CD14-positive monocyte (primary cell): Measurements from ENCODE around the gene UNG. TPM values are rescaled to one million over a fixed set of nuclear protein-coding genes. Genes with fewer than 3 reads are reported as not detected.

ENCODE experiments used
- DNase-seq, 3 donors: peaks; one replicate each; pipeline ENCODE4 v3.0.0-alpha.2; 2011 to 2022
- H2AFZ ChIP-seq: 2 replicates; pipeline ENCODE4 v1.6.0; 2012; ENCODE audit warnings: mild to moderate bottlenecking, low read depth, low read length, inconsistent platforms; ENCODE audit not compliant: insufficient read depth, poor library complexity, severe bottlenecking
- H3K27ac ChIP-seq, 2 donors: 1 replicate in 1 of 2; 2 replicates in 1 of 2; pipeline ENCODE4 v1.5.1; 2012 to 2013; ENCODE audit warnings: low read length in 2 of 2, control low read depth in 1 of 2, inconsistent platforms in 1 of 2, low read depth in 1 of 2, mild to moderate bottlenecking in 1 of 2
- H3K27me3 ChIP-seq, 2 donors: one replicate each; pipeline versions ENCODE4 v1.6.0 to v1.6.1; 2011 to 2013; ENCODE audit warnings: low read length in 2 of 2; ENCODE audit not compliant: control insufficient read depth in 2 of 2, insufficient read depth in 2 of 2
- H3K36me3 ChIP-seq, 2 donors: replicated peaks in 1 of 2; 1 replicate in 1 of 2; 2 replicates in 1 of 2; pipeline versions ENCODE4 v1.5.1 to v1.6.1; 2012 to 2013; ENCODE audit warnings: low read length in 2 of 2, control low read depth in 1 of 2, inconsistent platforms in 1 of 2, mild to moderate bottlenecking in 1 of 2; ENCODE audit not compliant: insufficient read depth in 2 of 2, control insufficient read depth in 1 of 2
- H3K4me1 ChIP-seq, 2 donors: 1 replicate in 1 of 2; 2 replicates in 1 of 2; pipeline versions ENCODE4 v1.5.1 to v1.6.1; 2012 to 2013; ENCODE audit warnings: low read length in 2 of 2, control low read depth in 1 of 2, inconsistent platforms in 1 of 2, mild to moderate bottlenecking in 1 of 2, moderate library complexity in 1 of 2; ENCODE audit not compliant: insufficient read depth in 2 of 2, control insufficient read depth in 1 of 2
- H3K4me2 ChIP-seq: replicated peaks from 2 replicates; pipeline ENCODE3; 2012; ENCODE audit warnings: low read length, moderate library complexity, mild to moderate bottlenecking; ENCODE audit not compliant: poor library complexity, severe bottlenecking; ENCODE audit errors: extremely low read depth
- H3K4me3 ChIP-seq, 3 experiments: fragments of 200-600 bp in 1 of 3; sonication (generic) in 1 of 3; replicated peaks in 1 of 3; 1 replicate in 2 of 3; 2 replicates in 1 of 3; pipeline ENCODE4 v1.5.1; 2011 to 2013; ENCODE audit warnings: low read length in 3 of 3, mild to moderate bottlenecking in 3 of 3, control low read depth in 2 of 3, low read depth in 2 of 3, inconsistent platforms in 1 of 3, moderate library complexity in 1 of 3
- H3K79me2 ChIP-seq: 2 replicates; pipeline ENCODE4 v1.6.0; 2012; ENCODE audit warnings: mild to moderate bottlenecking, control low read depth, inconsistent platforms, low read length, moderate library complexity; ENCODE audit not compliant: insufficient read depth
- H3K9ac ChIP-seq: 2 replicates; pipeline ENCODE4 v1.6.0; 2017; ENCODE audit warnings: low read length, mild to moderate bottlenecking; ENCODE audit not compliant: insufficient read depth, poor library complexity, severe bottlenecking
- H3K9me3 ChIP-seq, 2 donors: replicated peaks in 1 of 2; 1 replicate in 1 of 2; 2 replicates in 1 of 2; pipeline versions ENCODE4 v1.5.1 to v1.6.1; 2012 to 2013; ENCODE audit warnings: low read length in 2 of 2, control low read depth in 1 of 2; ENCODE audit not compliant: control insufficient read depth in 1 of 2, insufficient read depth in 1 of 2
- H4K20me1 ChIP-seq: 2 replicates; pipeline ENCODE4 v1.6.0; 2012; ENCODE audit warnings: mild to moderate bottlenecking, low read length, control low read depth, moderate library complexity; ENCODE audit not compliant: insufficient read depth
- H3K27ac Mint-ChIP-seq, 7 donors: one replicate each; pipeline ENCODE4 v1.8.0; 2020; ENCODE audit warnings: mild to moderate bottlenecking in 7 of 7, mixed read lengths in 7 of 7, moderate library complexity in 6 of 7, inconsistent platforms in 2 of 7
- H3K27me3 Mint-ChIP-seq, 3 donors: one replicate each; pipeline ENCODE4 v1.8.0; 2021 to 2022; ENCODE audit warnings: low read depth in 3 of 3, mild to moderate bottlenecking in 3 of 3, mixed read lengths in 3 of 3, moderate library complexity in 3 of 3, inconsistent platforms in 1 of 3
- H3K36me3 Mint-ChIP-seq, 2 donors: one replicate each; pipeline ENCODE4 v1.8.0; 2020; ENCODE audit warnings: mixed read lengths in 2 of 2, inconsistent platforms in 1 of 2, mild to moderate bottlenecking in 1 of 2
- H3K4me1 Mint-ChIP-seq: one replicate; pipeline ENCODE4 v1.8.0; 2020; ENCODE audit warnings: mild to moderate bottlenecking, mixed read lengths
- H3K4me3 Mint-ChIP-seq, 2 donors: one replicate each; pipeline ENCODE4 v1.8.0; 2020; ENCODE audit warnings: mild to moderate bottlenecking in 2 of 2, mixed read lengths in 2 of 2, moderate library complexity in 1 of 2
- H3K9me3 Mint-ChIP-seq, 7 donors: one replicate each; pipeline ENCODE4 v1.8.0; 2020 to 2022; ENCODE audit warnings: mixed read lengths in 7 of 7, mild to moderate bottlenecking in 6 of 7, moderate library complexity in 6 of 7, inconsistent platforms in 2 of 7
- CTCF ChIP-seq: fragments of 200-600 bp; IDR thresholded peaks from one replicate; pipeline ENCODE4 v1.8.0; 2022; ENCODE audit warnings: antibody characterized with exemption, mild to moderate bottlenecking
- WGBS: methylation state at CpG from one replicate; pipeline ENCODE4 v1.1.5; 2013; ENCODE audit warnings: missing lambda C conversion rate; ENCODE audit not compliant: insufficient coverage; 5-methylcytosine and 5-hydroxymethylcytosine counted together
- intact Hi-C, 2 donors: fragments of 100-400 bp; cut with micrococcal nuclease; formaldehyde crosslinking; loops; one replicate each; pipeline versions ENCODE4 v1.15.0 to v1.15.1; 2023
- polyA plus RNA-seq, 3 donors: library from polyadenylated mRNA; depleted of rRNA in 1 of 3; unstranded in 2 of 3; stranded (reverse) in 1 of 3; fragments of 300-500 nt in 2 of 3; fragments of >200 nt in 1 of 3; fragmentation: Illumina TruSeq in 2 of 3; gene quantifications; 1 replicate in 2 of 3; 2 replicates in 1 of 3; pipeline ENCODE4 v1.2.3, GENCODE V29; 2012 to 2021

UNG gene
- polyA plus RNA-seq, 3 donors: 1.1 to 2.1 (median 2.0) TPM

- intact Hi-C loops: loop anchor here (5.0 kb wide), 2 partner anchors 282 to 287 kb away; no protein-coding TSS in a partner anchor
- Mint-ChIP-seq H3K27me3 (peaks cover 0 to 2% (median 1%) of the 10 kb centered on the region in 3 donors), H3K27ac (peak overlapping the region in 1 of 7 donors; percentile 0), H3K4me3 (no peak overlapping the region), H3K36me3 (peaks cover 19 to 22% of the 10 kb centered on the region in 2 donors), H3K9me3 (peaks cover 0 to 1% (median 0%) of the 10 kb centered on the region in 7 donors), H3K4me1 (peaks cover 10% of the 10 kb centered on the region)
- no peaks in the 10 kb centered on the region for H4K20me1 ChIP-seq
- H3K27me3 ChIP-seq: no peaks in the 10 kb centered on the region
- TF ChIP-seq CTCF: no peak
- H3K79me2 ChIP-seq: no peaks in the 10 kb centered on the region
- no peaks in the 10 kb centered on the region for H3K9me3 ChIP-seq
- DNase-seq: no peak
- H3K4me3 ChIP-seq: no peak overlapping the region
- H3K9ac ChIP-seq: no peak overlapping the region
- no peak overlapping the region for H2AFZ ChIP-seq
- H3K4me2 ChIP-seq: no peak overlapping the region
- peaks cover 0 to 25% of the 10 kb centered on the region in 2 donors for H3K36me3 ChIP-seq
- H3K4me1 ChIP-seq: peaks cover 4 to 6% of the 10 kb centered on the region in 2 donors
- no peak overlapping the region for H3K27ac ChIP-seq
- WGBS: 94% methylated on average over 2 of the region's 6 CpGs
Measured at GRCh38 chr12:109109746-109110350, 12.5 kb downstream of the UNG start.

- no peak for TF ChIP-seq CTCF
- Mint-ChIP-seq H3K36me3 (peaks cover 12 to 17% of the 10 kb centered on the region in 2 donors), H3K9me3 (peaks cover 0 to 1% (median 0%) of the 10 kb centered on the region in 7 donors), H3K4me1 (peaks cover 18% of the 10 kb centered on the region), H3K4me3 (peak overlapping the region; percentile 79 to 87), H3K27me3 (peaks cover 0 to 2% (median 1%) of the 10 kb centered on the region in 3 donors), H3K27ac (peak overlapping the region; percentile 30 to 89 (median 64))
- Histone ChIP-seq H4K20me1 (no peaks in the 10 kb centered on the region), H3K27ac (peak overlapping the region; percentile 41 to 61), H3K27me3 (no peaks in the 10 kb centered on the region), H3K9ac (peak overlapping the region; percentile 59), H2AFZ (peak overlapping the region; percentile 80), H3K36me3 (peaks cover 0 to 13% of the 10 kb centered on the region in 2 donors), H3K4me3 (peak overlapping the region; percentile 36 to 72 (median 54)), H3K4me1 (peaks cover 6 to 10% of the 10 kb centered on the region in 2 donors), H3K4me2 (peak overlapping the region; percentile 70), H3K9me3 (no peaks in the 10 kb centered on the region), H3K79me2 (no peaks in the 10 kb centered on the region)
- intact Hi-C loops: loop anchor here (5.0 kb wide), 2 partner anchors 281 to 286 kb away; no protein-coding TSS in a partner anchor
- peak; percentile 38 to 55 (median 50) for DNase-seq
- WGBS: 13% methylated on average over 27 of the region's 28 CpGs
Measured at GRCh38 chr12:109110988-109111495, 13.6 kb downstream of the UNG start.
